ENCODE results near the gene SND1.

SND1 gene

DNA sequence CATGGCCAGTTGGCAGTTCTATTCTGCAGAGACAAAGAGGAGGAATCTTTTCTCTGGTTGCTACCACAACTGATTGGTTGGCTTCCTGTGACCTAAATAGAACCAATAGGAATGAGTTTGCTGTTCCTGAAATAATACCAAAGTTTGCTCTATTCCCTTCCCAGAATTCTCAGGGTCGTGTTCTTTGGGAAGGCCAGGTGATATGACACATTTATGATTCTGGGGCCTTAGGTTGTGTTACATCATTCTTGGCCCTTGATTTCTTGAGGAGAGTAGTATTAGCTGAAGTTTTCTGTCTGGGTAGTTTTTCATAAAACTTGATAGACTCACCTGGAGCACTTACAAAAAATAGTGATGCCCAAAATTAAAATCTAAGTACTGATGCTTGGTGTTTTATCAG is 207.3 kb downstream of the SND1 start:
- H3K4me1 ChIP-seq (ENCODE audit: control insufficient read depth, low read length): peaks cover 8% of the 10 kb centered on the region
- H3K4me3 ChIP-seq (ENCODE audit: low read length): no peak overlapping the region
- peaks cover 7% of the 10 kb centered on the region; the same call in 1 of the 2 replicates for H3K36me3 ChIP-seq (ENCODE audit: control insufficient read depth, low read length)
- H4K20me1 ChIP-seq (ENCODE audit: control insufficient read depth, insufficient read depth, low read depth, low read length): no peaks in the 10 kb centered on the region
- TF ChIP-seq, protein P1, sequence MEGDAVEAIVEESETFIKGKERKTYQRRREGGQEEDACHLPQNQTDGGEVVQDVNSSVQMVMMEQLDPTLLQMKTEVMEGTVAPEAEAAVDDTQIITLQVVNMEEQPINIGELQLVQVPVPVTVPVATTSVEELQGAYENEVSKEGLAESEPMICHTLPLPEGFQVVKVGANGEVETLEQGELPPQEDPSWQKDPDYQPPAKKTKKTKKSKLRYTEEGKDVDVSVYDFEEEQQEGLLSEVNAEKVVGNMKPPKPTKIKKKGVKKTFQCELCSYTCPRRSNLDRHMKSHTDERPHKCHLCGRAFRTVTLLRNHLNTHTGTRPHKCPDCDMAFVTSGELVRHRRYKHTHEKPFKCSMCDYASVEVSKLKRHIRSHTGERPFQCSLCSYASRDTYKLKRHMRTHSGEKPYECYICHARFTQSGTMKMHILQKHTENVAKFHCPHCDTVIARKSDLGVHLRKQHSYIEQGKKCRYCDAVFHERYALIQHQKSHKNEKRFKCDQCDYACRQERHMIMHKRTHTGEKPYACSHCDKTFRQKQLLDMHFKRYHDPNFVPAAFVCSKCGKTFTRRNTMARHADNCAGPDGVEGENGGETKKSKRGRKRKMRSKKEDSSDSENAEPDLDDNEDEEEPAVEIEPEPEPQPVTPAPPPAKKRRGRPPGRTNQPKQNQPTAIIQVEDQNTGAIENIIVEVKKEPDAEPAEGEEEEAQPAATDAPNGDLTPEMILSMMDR (IDR thresholded peaks at IDR 0.05; ENCODE audit: low read depth, low read length, poor library complexity, severe bottlenecking): no peak
- no peak for TF ChIP-seq EZH2phosphoT487 (IDR thresholded peaks at IDR 0.05; ENCODE audit: borderline replicate concordance, low read length)
- no peaks in the 10 kb centered on the region for H3F3A ChIP-seq (ENCODE audit: control insufficient read depth, insufficient read depth)
- H3K4me2 ChIP-seq (ENCODE audit: low read length): no peak overlapping the region
- H3K27me3 ChIP-seq (ENCODE audit: control insufficient read depth, low read length): no peaks in the 10 kb centered on the region
- H3K9me3 ChIP-seq (ENCODE audit: control insufficient read depth, insufficient read depth, low read length): no peaks in the 10 kb centered on the region
- H3K27ac ChIP-seq (ENCODE audit: low read depth, low read length): no peak overlapping the region
- H3K9me2 ChIP-seq (replicated peaks; ENCODE audit: control insufficient read depth, low read length): no peaks in the 10 kb centered on the region
- H3K79me2 ChIP-seq (ENCODE audit: control insufficient read depth, low read length): no peaks in the 10 kb centered on the region

DNA sequence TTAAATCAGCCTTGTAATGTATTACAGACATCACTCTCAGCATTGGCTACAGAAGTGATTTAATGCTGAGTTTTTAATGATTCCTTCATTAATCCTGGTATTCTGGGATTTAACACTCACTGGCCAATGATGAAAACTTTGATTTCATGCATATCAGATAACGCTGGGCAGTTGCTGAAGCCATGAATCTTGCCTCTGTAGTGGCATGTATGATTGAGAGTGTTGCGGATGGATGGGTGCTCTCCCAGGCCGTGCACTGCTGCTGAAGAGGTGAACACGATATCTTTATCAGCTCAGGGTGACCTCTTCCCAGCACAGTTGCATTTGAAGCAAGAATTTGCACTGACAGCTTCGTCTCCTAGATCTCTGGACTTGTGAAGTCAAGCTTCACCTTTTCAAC is 210.5 kb downstream of the SND1 start:
- peaks cover 5% of the 10 kb centered on the region; the same call in 1 of the 2 replicates for H3K36me3 ChIP-seq (ENCODE audit: control insufficient read depth, low read length)
- no peak for TF ChIP-seq EZH2phosphoT487 (IDR thresholded peaks at IDR 0.05; ENCODE audit: borderline replicate concordance, low read length)
- TF ChIP-seq, protein P1 (IDR thresholded peaks at IDR 0.05; ENCODE audit: low read depth, low read length, poor library complexity, severe bottlenecking): no peak
- no peaks in the 10 kb centered on the region for H4K20me1 ChIP-seq (ENCODE audit: control insufficient read depth, insufficient read depth, low read depth, low read length)
- H3K4me2 ChIP-seq (ENCODE audit: low read length): no peak overlapping the region
- H3K79me2 ChIP-seq (ENCODE audit: control insufficient read depth, low read length): no peaks in the 10 kb centered on the region
- H3K27me3 ChIP-seq (ENCODE audit: control insufficient read depth, low read length): no peaks in the 10 kb centered on the region
- H3K4me1 ChIP-seq (ENCODE audit: control insufficient read depth, low read length): no peaks in the 10 kb centered on the region
- H3F3A ChIP-seq (ENCODE audit: control insufficient read depth, insufficient read depth): no peaks in the 10 kb centered on the region
- H3K4me3 ChIP-seq (ENCODE audit: low read length): no peak overlapping the region
- H3K27ac ChIP-seq (ENCODE audit: low read depth, low read length): no peak overlapping the region
- no peaks in the 10 kb centered on the region for H3K9me2 ChIP-seq (replicated peaks; ENCODE audit: control insufficient read depth, low read length)
- H3K9me3 ChIP-seq (ENCODE audit: control insufficient read depth, insufficient read depth, low read length): no peaks in the 10 kb centered on the region

DNA sequence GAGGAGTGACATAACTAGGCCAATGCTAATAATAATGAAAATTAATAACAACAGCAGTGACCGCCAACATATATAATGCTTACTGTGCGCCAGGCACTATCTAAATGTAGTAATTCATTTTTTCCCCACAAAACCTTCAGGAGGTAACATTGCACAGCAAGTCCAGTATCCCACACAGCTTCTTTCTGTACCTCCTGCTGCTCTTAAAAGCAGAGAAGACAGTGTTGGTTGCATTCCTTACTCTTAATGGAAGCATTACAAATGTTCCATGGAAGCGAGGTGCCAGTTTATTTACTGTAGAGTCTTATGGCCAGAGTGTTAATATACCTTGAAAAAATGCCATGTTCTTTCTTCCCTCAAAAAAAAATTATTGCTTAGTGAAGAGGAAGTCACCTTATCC is 211.1 kb downstream of the SND1 start:
- no peaks in the 10 kb centered on the region for H3K9me2 ChIP-seq (replicated peaks; ENCODE audit: control insufficient read depth, low read length)
- no peaks in the 10 kb centered on the region for H4K20me1 ChIP-seq (ENCODE audit: control insufficient read depth, insufficient read depth, low read depth, low read length)
- H3K79me2 ChIP-seq (ENCODE audit: control insufficient read depth, low read length): no peaks in the 10 kb centered on the region
- no peaks in the 10 kb centered on the region for H3K4me1 ChIP-seq (ENCODE audit: control insufficient read depth, low read length)
- H3F3A ChIP-seq (ENCODE audit: control insufficient read depth, insufficient read depth): no peaks in the 10 kb centered on the region
- no peaks in the 10 kb centered on the region for H3K9me3 ChIP-seq (ENCODE audit: control insufficient read depth, insufficient read depth, low read length)
- no peak overlapping the region for H3K4me3 ChIP-seq (ENCODE audit: low read length)
- H3K36me3 ChIP-seq (ENCODE audit: control insufficient read depth, low read length): peaks cover 5% of the 10 kb centered on the region; the same call in 1 of the 2 replicates
- no peak overlapping the region for H3K4me2 ChIP-seq (ENCODE audit: low read length)
- no peak overlapping the region for H3K27ac ChIP-seq (ENCODE audit: low read depth, low read length)
- H3K27me3 ChIP-seq (ENCODE audit: control insufficient read depth, low read length): no peaks in the 10 kb centered on the region
- TF ChIP-seq, protein P1 (IDR thresholded peaks at IDR 0.05; ENCODE audit: low read depth, low read length, poor library complexity, severe bottlenecking): no peak
- no peak for TF ChIP-seq EZH2phosphoT487 (IDR thresholded peaks at IDR 0.05; ENCODE audit: borderline replicate concordance, low read length)
